H1 (cell line): ENCODE results near the gene ZCWPW2. TPM values are rescaled to one million over a fixed set of nuclear protein-coding genes. Genes with fewer than 3 reads are reported as not detected.

ENCODE experiments used
- CTCF ChIA-PET: fragments of 300-600 bp; sonication (Branson Sonifier 250); formaldehyde crosslinking; loops from one replicate; lab custom pipeline; 2021; ENCODE audit not compliant: partially characterized antibody; lab: Charles Lee
- POLR2A ChIA-PET: fragments of 300-600 bp; sonication (Branson Sonifier 250); formaldehyde crosslinking; loops from one replicate; lab custom pipeline; 2021; ENCODE audit warnings: inconsistent platforms; ENCODE audit not compliant: partially characterized antibody; lab: Charles Lee
- DNase-seq, 2 experiments: peaks; one replicate each; pipeline versions ENCODE4 v3.0.0 to v3.0.0-alpha.2; 2010 to 2022; ENCODE audit warnings: low spot score in 2 of 2, low read depth in 1 of 2, mixed read lengths in 1 of 2
- FAIRE-seq: peaks from 2 replicates; lab custom pipeline; 2011; peaks lifted over from hg19 to GRCh38; lab: Jason Lieb, UNC
- H2AFZ ChIP-seq: 2 replicates; pipeline ENCODE4 v1.8.1; 2012; ENCODE audit warnings: low read length, inconsistent platforms
- H2AK5ac ChIP-seq: 2 replicates; pipeline ENCODE4 v1.6.1; 2013; ENCODE audit warnings: low read depth, low read length
- H2BK120ac ChIP-seq: replicated peaks from 2 replicates; pipeline ENCODE3; 2013; ENCODE audit warnings: low read depth, low read length, inconsistent platforms
- H2BK12ac ChIP-seq: 2 replicates; pipeline ENCODE4 v1.6.1; 2013; ENCODE audit warnings: low read depth, low read length
- H2BK15ac ChIP-seq: 2 replicates; pipeline ENCODE4 v1.6.1; 2013; ENCODE audit warnings: low read length
- H2BK20ac ChIP-seq: 2 replicates; pipeline ENCODE4 v1.6.1; 2013; ENCODE audit warnings: low read length
- H2BK5ac ChIP-seq: 2 replicates; pipeline ENCODE4 v1.6.1; 2013; ENCODE audit warnings: low read depth, low read length
- H3K14ac ChIP-seq: 2 replicates; pipeline ENCODE4 v1.6.1; 2013; ENCODE audit warnings: inconsistent platforms; ENCODE audit not compliant: insufficient read length
- H3K18ac ChIP-seq: 2 replicates; pipeline ENCODE4 v1.6.1; 2013; ENCODE audit warnings: low read length; ENCODE audit errors: extremely low read depth
- H3K23ac ChIP-seq: 2 replicates; pipeline ENCODE4 v1.6.1; 2013; ENCODE audit warnings: inconsistent platforms; ENCODE audit not compliant: insufficient read length
- H3K23me2 ChIP-seq: 2 replicates; pipeline ENCODE4 v1.6.1; 2013; ENCODE audit warnings: low read depth, low read length
- H3K27ac ChIP-seq: 2 replicates; pipeline ENCODE4 v1.6.1; 2011; ENCODE audit warnings: low read depth, low read length, inconsistent platforms
- H3K27me3 ChIP-seq, 4 experiments: replicated peaks in 1 of 4; 1 replicate in 1 of 4; 2 replicates in 3 of 4; pipeline versions ENCODE4 v1.6.1 to v1.8.1; 2011 to 2013; ENCODE audit warnings: low read length in 3 of 4, mild to moderate bottlenecking in 3 of 4, inconsistent platforms in 2 of 4, mixed read lengths in 2 of 4, moderate library complexity in 1 of 4; ENCODE audit not compliant: control insufficient read depth in 3 of 4, insufficient read depth in 3 of 4; ENCODE audit errors: extremely low read depth in 1 of 4
- H3K36me3 ChIP-seq, 4 experiments: 2 replicates each; pipeline versions ENCODE4 v1.6.1 to v1.8.1; 2011 to 2013; ENCODE audit warnings: mild to moderate bottlenecking in 4 of 4, low read length in 3 of 4, moderate library complexity in 2 of 4, control low read depth in 1 of 4, inconsistent platforms in 1 of 4; ENCODE audit not compliant: insufficient read depth in 4 of 4, control insufficient read depth in 2 of 4
- H3K4ac ChIP-seq: replicated peaks from 2 replicates; pipeline ENCODE3; 2013; ENCODE audit warnings: low read length, low read depth, mixed read lengths, inconsistent platforms; ENCODE audit not compliant: insufficient read length
- H3K4me1 ChIP-seq, 4 experiments: replicated peaks in 1 of 4; 1 replicate in 1 of 4; 2 replicates in 3 of 4; pipeline versions ENCODE4 v1.6.1 to v1.8.1; 2011 to 2013; ENCODE audit warnings: low read length in 3 of 4, inconsistent platforms in 2 of 4, mixed read lengths in 1 of 4; ENCODE audit not compliant: insufficient read depth in 4 of 4, control insufficient read depth in 3 of 4
- H3K4me2 ChIP-seq, 2 experiments: 2 replicates each; pipeline versions ENCODE4 v1.6.1 to v1.8.1; 2011 to 2013; ENCODE audit warnings: low read depth in 2 of 2, low read length in 2 of 2, control low read depth in 1 of 2, inconsistent platforms in 1 of 2, mild to moderate bottlenecking in 1 of 2; ENCODE audit not compliant: insufficient read depth in 1 of 2
- H3K4me3 ChIP-seq, 4 experiments: fragments of 200-600, 300-600 bp in 1 of 4; sonication (generic), shearing (Covaris generic), sonication (Bioruptor Twin) in 1 of 4; 2 replicates each; pipeline versions ENCODE4 v1.5.1 to v1.8.1; 2011 to 2016; ENCODE audit warnings: low read length in 4 of 4, low read depth in 3 of 4, control low read depth in 2 of 4, inconsistent platforms in 2 of 4, mild to moderate bottlenecking in 2 of 4, mixed read lengths in 1 of 4, moderate library complexity in 1 of 4; ENCODE audit not compliant: insufficient read depth in 2 of 4; ENCODE audit errors: extremely low read depth in 1 of 4
- H3K56ac ChIP-seq: replicated peaks from 2 replicates; pipeline ENCODE3; 2013; ENCODE audit warnings: low read depth, mild to moderate bottlenecking, mixed read lengths, low read length, inconsistent platforms; ENCODE audit not compliant: insufficient read length
- H3K79me1 ChIP-seq: 2 replicates; pipeline ENCODE4 v1.6.1; 2013; ENCODE audit warnings: low read depth, low read length, control low read depth
- H3K79me2 ChIP-seq, 2 experiments: 2 replicates each; pipeline versions ENCODE4 v1.6.1 to v1.8.1; 2012 to 2013; ENCODE audit warnings: low read length in 2 of 2, mild to moderate bottlenecking in 2 of 2, inconsistent platforms in 1 of 2; ENCODE audit not compliant: insufficient read depth in 2 of 2, control insufficient read depth in 1 of 2
- H3K9ac ChIP-seq, 4 experiments: replicated peaks in 1 of 4; 1 replicate in 1 of 4; 2 replicates in 3 of 4; pipeline versions ENCODE4 v1.6.1 to v1.8.1; 2011 to 2013; ENCODE audit warnings: low read depth in 3 of 4, low read length in 3 of 4, control low read depth in 2 of 4, mild to moderate bottlenecking in 2 of 4, moderate library complexity in 2 of 4, inconsistent platforms in 1 of 4; ENCODE audit errors: extremely low read depth in 1 of 4
- H3K9me3 ChIP-seq, 2 experiments: 2 replicates each; pipeline versions ENCODE4 v1.6.1 to v1.8.1; 2012 to 2013; ENCODE audit warnings: mild to moderate bottlenecking in 2 of 2, moderate library complexity in 2 of 2, control low read depth in 1 of 2, inconsistent platforms in 1 of 2, low read depth in 1 of 2, low read length in 1 of 2, mixed read lengths in 1 of 2; ENCODE audit not compliant: insufficient read depth in 2 of 2
- H4K20me1 ChIP-seq, 2 experiments: replicated peaks in 1 of 2; 2 replicates each; pipeline versions ENCODE3 to v1.8.1; 2011 to 2013; ENCODE audit warnings: inconsistent platforms in 2 of 2, low read length in 2 of 2, mild to moderate bottlenecking in 1 of 2; ENCODE audit not compliant: insufficient read depth in 2 of 2, control insufficient read depth in 1 of 2
- H4K5ac ChIP-seq: 2 replicates; pipeline ENCODE4 v1.6.1; 2013; ENCODE audit warnings: low read length, low read depth, mixed read lengths, inconsistent platforms; ENCODE audit not compliant: insufficient read length
- H4K8ac ChIP-seq: 2 replicates; pipeline ENCODE4 v1.8.0; 2013; ENCODE audit warnings: mild to moderate bottlenecking, moderate library complexity, low read length, inconsistent platforms; ENCODE audit not compliant: insufficient read depth; ENCODE audit errors: extremely low read depth
- H4K91ac ChIP-seq: replicated peaks from 2 replicates; pipeline ENCODE3; 2013; ENCODE audit warnings: low read length, mixed read lengths, inconsistent platforms; ENCODE audit not compliant: insufficient read length
- CEBPB ChIP-seq: IDR thresholded peaks from 2 replicates; pipeline ENCODE4 v1.6.1; 2012; ENCODE audit warnings: low read depth, low read length
- WGBS, 2 experiments: shearing (Covaris generic) in 1 of 2; methylation state at CpG; one replicate each; pipeline versions ENCODE4 v1.1.6 to v1.1.7; 2013 to 2015; ENCODE audit warnings: low lambda C conversion rate in 2 of 2, mixed read lengths in 2 of 2, inconsistent platforms in 1 of 2, low coverage in 1 of 2, missing lambda C conversion rate in 1 of 2; ENCODE audit not compliant: insufficient replicate concordance in 2 of 2, insufficient coverage in 1 of 2, insufficient read length in 1 of 2; ENCODE audit errors: extremely low coverage in 1 of 2, missing lambda C conversion rate in 1 of 2; 5-methylcytosine and 5-hydroxymethylcytosine counted together
- polyA plus RNA-seq, 7 experiments: library from polyadenylated mRNA; depleted of rRNA in 3 of 7; stranded (reverse) in 5 of 7; unstranded in 2 of 7; fragments of >200 nt in 5 of 7; fragments of 200-250 nt in 2 of 7; gene quantifications; 1 replicate in 5 of 7; 2 replicates in 1 of 7; 4 replicates in 1 of 7; pipeline versions ENCODE4 v1.2.1 to v1.2.3, GENCODE V29; 2011 to 2013; ENCODE audit warnings: missing spikeins in 2 of 7, mixed read lengths in 2 of 7
- total RNA-seq: library from RNA; stranded (reverse); fragmentation: NEBNext Ultra II Directional; extraction: Animal tissue kit (Norgen Biotek cat#: 25700); gene quantifications from 2 replicates; pipeline ENCODE4 v1.2.1, GENCODE V29; 2021

Gene ZCWPW2
- total and polyA plus RNA-seq, 2 of the 8 experiments (the other 6 are each of a cell fraction or from before 2014, with no cell fraction given) = 0.11 to 0.39 TPM

DNA sequence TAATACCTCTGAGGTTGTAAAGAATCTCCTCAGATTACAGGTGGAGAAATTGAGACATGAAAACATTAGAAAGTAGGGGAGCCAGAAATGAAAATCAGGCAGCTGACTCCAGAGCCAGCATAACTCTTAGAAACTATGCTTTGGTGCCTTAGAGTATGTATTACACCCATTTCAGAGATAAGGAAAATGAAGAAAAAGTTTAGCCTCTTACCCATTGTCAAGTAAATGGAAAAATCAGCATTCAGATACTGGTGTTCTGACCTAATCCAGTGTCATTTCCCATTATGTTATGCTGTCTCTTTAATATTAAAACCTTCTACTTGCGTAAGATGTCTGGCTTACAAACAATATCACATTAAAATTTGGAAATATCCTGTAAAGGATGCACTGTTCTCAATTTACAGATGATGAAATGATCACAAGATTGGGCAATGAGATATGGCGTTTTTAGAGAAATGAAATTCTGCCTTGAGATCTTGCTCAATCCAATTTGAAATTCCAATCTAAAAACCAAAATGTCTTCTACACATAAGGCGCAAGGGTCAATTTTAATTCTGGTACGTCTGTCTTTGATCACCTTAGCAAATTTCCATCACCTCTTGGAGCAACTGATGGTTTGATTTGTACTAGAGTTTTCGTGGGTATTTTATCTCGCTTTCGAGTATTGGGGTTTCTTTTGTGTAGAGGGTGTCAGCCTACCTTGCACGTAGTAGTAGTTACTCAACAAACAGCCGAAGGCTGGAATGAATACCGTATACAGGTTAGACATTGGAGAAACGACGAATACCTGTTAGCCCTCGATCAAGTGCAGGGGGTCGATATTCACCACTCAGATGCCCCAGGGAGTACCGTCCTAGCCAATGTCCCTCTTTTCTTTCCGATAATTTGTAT is 902 bp upstream of the ZCWPW2 start:
- Histone ChIP-seq H4K5ac (no peak overlapping the region), H2AFZ (peak overlapping the region; percentile 10; the same call in 1 of the 2 replicates), H3K56ac (no peak overlapping the region), H3K27me3 (no peaks in the 10 kb centered on the region), H3K14ac (no peak overlapping the region), H3K27ac (no peak overlapping the region; the same call in 1 of the 2 replicates), H2AK5ac (no peak overlapping the region), H3K79me2 (peaks cover 0 to 40% of the 10 kb centered on the region in 2 experiments; a peak in 2 of 4 replicates), H3K36me3 (no peaks in the 10 kb centered on the region), H2BK5ac (peak overlapping the region; percentile 96; the same call in 1 of the 2 replicates), H3K23me2 (peaks cover 5% of the 10 kb centered on the region; the same call in 1 of the 2 replicates), H3K4me3 (peak overlapping the region; percentile 81 to 96 (median 84)), H2BK120ac (no peak overlapping the region), H2BK15ac (no peak overlapping the region), H3K79me1 (no peaks in the 10 kb centered on the region), H2BK12ac (no peak overlapping the region), H3K4ac (no peak overlapping the region), H4K20me1 (peaks cover 0 to 2% of the 10 kb centered on the region in 2 experiments), H4K91ac (no peak overlapping the region), H3K23ac (no peak overlapping the region), H3K4me2 (peak overlapping the region; percentile 68 to 87), H3K4me1 (no peaks in the 10 kb centered on the region; a peak in 2 of 7 replicates), H2BK20ac (no peak overlapping the region), H3K9me3 (no peaks in the 10 kb centered on the region; a peak in 1 of 4 replicates), H3K9ac (peak overlapping the region in 3 of 4 experiments; percentile 74 to 93 (median 93); a peak in 5 of 7 replicates), H4K8ac (no peak overlapping the region), H3K18ac (no peak overlapping the region)
- FAIRE-seq = no peak
- DNase-seq = no peak
- POLR2A ChIA-PET = interaction anchor here (0.9 to 1.9 kb wide), 3 partner anchors 8 to 107 kb away, joined by 3 to 10 read pairs (median 5); partner anchors contain the start of gene CMC1
- CTCF ChIA-PET = interaction anchor here (1.2 to 1.4 kb wide), 2 partner anchors 22 to 1035 kb away, joined by 3 read pairs; no protein-coding TSS in a partner anchor
- 26% methylated on average over 16 of the region's 16 CpGs; no CpG with 5 or more reads in 1 of the 2 experiments for WGBS, 2 experiments
- TF ChIP-seq CEBPB = 0 out of 2 replicates have a peak, but pooled peaks have one; percentile 4
